ENCODE measurements around the gene SCAANT1. TPM values are rescaled to one million over a fixed set of nuclear protein-coding genes. Genes with fewer than 3 reads are reported as not detected.
A peak's percentile ranks its signal among the peaks of the same experiment; 100 is the strongest.

Gene SCAANT1
- total RNA-seq, 3 donors from 2014 or later (not counting 1 experiment from before 2014, with no cell fraction given) = 3.6 to 8.0 TPM; not detected in 1

- Histone ChIP-seq H3K4me1 (ENCODE audit: control insufficient read depth, insufficient read depth, low read length) (peaks cover 15% of the 10 kb centered on the region), H3K36me3 (ENCODE audit: control insufficient read depth, insufficient read depth, low read length) (peaks cover 17% of the 10 kb centered on the region), H3K27ac (ENCODE audit: low read length) (peak overlapping the region; percentile 54), H3K4me3 (ENCODE audit: low read length) (peak overlapping the region; percentile 31), H3K9me3 (ENCODE audit: control insufficient read depth, insufficient read depth, low read length) (no peaks in the 10 kb centered on the region), H3K27me3 (ENCODE audit: control insufficient read depth, insufficient read depth, low read length) (no peaks in the 10 kb centered on the region)
- 24% methylated on average over 41 of the region's 46 CpGs for WGBS (ENCODE audit: insufficient coverage)
- ATAC-seq (peak; percentile 32 to 57 (median 39)), DNase-seq (peak; percentile 42 to 72)
- Mint-ChIP-seq H3K27ac (peak overlapping the region; percentile 90 to 96), H3K4me1 (peaks cover 45 to 56% of the 10 kb centered on the region in 2 donors), H3K4me3 (peak overlapping the region; percentile 89), H3K9me3 (no peaks in the 10 kb centered on the region), H3K36me3 (no peaks in the 10 kb centered on the region), H3K27me3 (ENCODE audit: low read depth in 2 of 2) (no peaks in the 10 kb centered on the region)
- TF ChIP-seq CTCF (IDR thresholded peaks at IDR 0.05) = no peak
- intact Hi-C loops (cut with micrococcal nuclease) = loop anchor here (1.0 to 5.0 kb wide), 3 partner anchors 49 to 109 kb away; partner anchors contain the start of gene PSMD6
Measured at GRCh38 chr3:63912768-63913588, 795 bp upstream of the SCAANT1 start.

GRCh38 chr3:63911509-63911872, 692 bp downstream of the SCAANT1 start:
- Mint-ChIP-seq H3K27ac (peak overlapping the region; percentile 90 to 96), H3K4me3 (peak overlapping the region; percentile 92), H3K36me3 (no peaks in the 10 kb centered on the region), H3K27me3 (ENCODE audit: low read depth in 2 of 2) (no peaks in the 10 kb centered on the region), H3K9me3 (no peaks in the 10 kb centered on the region), H3K4me1 (peaks cover 38 to 46% of the 10 kb centered on the region in 2 donors)
- peaks cover 8% of the 10 kb centered on the region for H3K36me3 ChIP-seq (ENCODE audit: control insufficient read depth, insufficient read depth, low read length)
- peak; percentile 1 to 22 (median 8) for ATAC-seq
- H3K9me3 ChIP-seq (ENCODE audit: control insufficient read depth, insufficient read depth, low read length) = no peaks in the 10 kb centered on the region
- no peaks in the 10 kb centered on the region for H3K27me3 ChIP-seq (ENCODE audit: control insufficient read depth, insufficient read depth, low read length)
- DNase-seq = peak in 1 of 2 donors; percentile 67
- peaks cover 15% of the 10 kb centered on the region for H3K4me1 ChIP-seq (ENCODE audit: control insufficient read depth, insufficient read depth, low read length)
- intact Hi-C loops (cut with micrococcal nuclease) = loop anchor here (1.0 to 5.0 kb wide), 5 partner anchors 23 to 111 kb away; partner anchors contain the start of gene PSMD6
- H3K27ac ChIP-seq (ENCODE audit: low read length) = peak overlapping the region; percentile 77
- no peak for TF ChIP-seq CTCF (IDR thresholded peaks at IDR 0.05)
- H3K4me3 ChIP-seq (ENCODE audit: low read length) = peak overlapping the region; percentile 67
- under 1% methylated on average over 18 of the region's 18 CpGs for WGBS (ENCODE audit: insufficient coverage)

- Mint-ChIP-seq H3K9me3 (no peaks in the 10 kb centered on the region), H3K27me3 (ENCODE audit: low read depth in 2 of 2) (no peaks in the 10 kb centered on the region), H3K4me3 (peak overlapping the region; percentile 92), H3K36me3 (no peaks in the 10 kb centered on the region), H3K4me1 (peaks cover 38 to 43% of the 10 kb centered on the region in 2 donors), H3K27ac (peak overlapping the region; percentile 90 to 96)
- DNase-seq = peak in 1 of 2 donors; percentile 72
- Histone ChIP-seq H3K27ac (ENCODE audit: low read length) (peak overlapping the region; percentile 77), H3K4me3 (ENCODE audit: low read length) (no peak overlapping the region), H3K9me3 (ENCODE audit: control insufficient read depth, insufficient read depth, low read length) (no peaks in the 10 kb centered on the region), H3K4me1 (ENCODE audit: control insufficient read depth, insufficient read depth, low read length) (peaks cover 15% of the 10 kb centered on the region), H3K36me3 (ENCODE audit: control insufficient read depth, insufficient read depth, low read length) (peaks cover 2% of the 10 kb centered on the region), H3K27me3 (ENCODE audit: control insufficient read depth, insufficient read depth, low read length) (no peaks in the 10 kb centered on the region)
- ATAC-seq = peak in 1 of 3 donors; percentile 24
- WGBS (ENCODE audit: insufficient coverage) = 0% methylated on average over 1 of the region's 1 CpG
- intact Hi-C loops (cut with micrococcal nuclease) = loop anchor here (1.0 to 5.0 kb wide), 5 partner anchors 24 to 111 kb away; partner anchors contain the start of gene PSMD6
- no peak for TF ChIP-seq CTCF (IDR thresholded peaks at IDR 0.05)
Measured at GRCh38 chr3:63910891-63911290, 1.3 kb downstream of the SCAANT1 start.
